Measurements from ENCODE around the gene ELAPOR2. TPM values are rescaled to one million over a fixed set of nuclear protein-coding genes. Genes with fewer than 3 reads are reported as not detected.
A peak's percentile ranks its signal among the peaks of the same experiment; 100 is the strongest.

The ELAPOR2 gene
- total and polyA plus RNA-seq, 9 of the 15 experiments (the other 6 are each of a cell fraction or from before 2014, with no cell fraction given), result 9.2 to 72.0 (median 35.0) TPM

DNA sequence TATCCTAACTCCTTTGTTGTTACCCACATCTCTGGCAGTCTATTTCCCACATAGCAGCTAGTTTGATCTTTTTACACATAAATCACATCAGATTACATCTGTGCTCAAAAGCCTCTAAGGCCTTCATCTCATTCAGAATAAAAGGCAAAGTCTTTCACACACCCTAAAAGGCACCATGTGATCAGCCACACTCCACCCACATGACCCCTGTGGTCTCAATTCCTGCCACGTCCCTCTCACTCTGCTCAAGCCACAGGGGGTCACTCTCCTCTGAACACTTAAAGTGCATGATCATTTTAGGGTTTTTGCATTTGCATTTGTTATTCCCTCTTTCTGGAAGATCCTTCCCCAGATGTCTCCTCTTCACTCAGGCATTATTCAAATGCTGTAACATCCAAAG is 30.8 kb downstream of the ELAPOR2 start (continued):
- TF ChIP-seq, protein P1, sequence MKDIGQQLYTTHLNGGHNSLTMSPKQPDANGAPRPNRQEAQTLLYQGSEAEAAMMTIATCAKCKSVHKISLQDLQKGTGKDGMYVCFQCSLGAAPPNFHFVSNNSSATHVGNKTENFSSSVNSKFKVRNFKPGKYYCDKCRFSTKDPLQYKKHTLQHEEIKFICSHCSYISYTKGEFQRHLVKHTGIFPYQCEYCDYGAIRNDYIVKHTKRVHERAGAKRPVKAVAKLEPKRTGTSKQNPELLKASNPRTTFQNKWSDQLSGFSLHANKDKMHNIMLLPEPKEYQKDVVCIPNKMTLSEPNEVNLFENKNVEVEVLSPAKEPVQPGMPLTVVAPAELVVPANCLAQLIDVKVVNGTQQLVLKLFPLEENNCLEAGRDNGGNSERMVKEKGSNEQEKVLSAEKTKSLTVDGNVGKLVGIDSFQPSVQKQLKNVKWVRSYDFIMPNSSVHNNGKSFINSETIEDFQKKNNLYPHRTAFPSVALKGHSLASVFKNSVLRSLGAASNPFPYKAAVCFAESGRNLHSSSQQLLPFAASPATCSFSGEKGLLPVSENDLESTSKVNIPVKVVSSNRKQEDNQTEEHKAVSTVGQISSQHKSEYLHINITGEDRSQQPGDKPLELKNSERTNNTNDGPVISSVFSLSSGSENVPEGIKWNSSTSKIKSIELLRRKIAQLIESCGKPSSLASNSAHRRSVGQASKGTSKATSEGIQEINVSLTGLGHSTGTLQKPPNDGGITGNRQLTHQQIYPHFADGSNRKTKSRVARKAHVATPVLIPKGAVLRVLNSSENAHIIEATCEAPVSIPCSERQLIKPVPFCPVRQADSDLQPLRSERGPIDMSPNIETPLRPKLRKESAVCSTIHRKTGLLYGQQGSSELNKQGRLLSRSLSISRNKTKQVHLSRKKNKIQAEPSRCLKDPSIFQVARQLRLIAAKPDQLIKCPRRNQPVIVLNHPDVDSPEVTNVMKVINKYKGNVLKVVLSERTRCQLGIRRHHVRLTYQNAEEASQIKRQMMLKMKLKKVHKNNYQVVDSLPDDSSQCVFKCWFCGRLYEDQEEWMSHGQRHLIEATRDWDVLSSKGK (CRISPR knock-in tag; IDR thresholded peaks at IDR 0.05), result no peak
- TF ChIP-seq, protein P2, sequence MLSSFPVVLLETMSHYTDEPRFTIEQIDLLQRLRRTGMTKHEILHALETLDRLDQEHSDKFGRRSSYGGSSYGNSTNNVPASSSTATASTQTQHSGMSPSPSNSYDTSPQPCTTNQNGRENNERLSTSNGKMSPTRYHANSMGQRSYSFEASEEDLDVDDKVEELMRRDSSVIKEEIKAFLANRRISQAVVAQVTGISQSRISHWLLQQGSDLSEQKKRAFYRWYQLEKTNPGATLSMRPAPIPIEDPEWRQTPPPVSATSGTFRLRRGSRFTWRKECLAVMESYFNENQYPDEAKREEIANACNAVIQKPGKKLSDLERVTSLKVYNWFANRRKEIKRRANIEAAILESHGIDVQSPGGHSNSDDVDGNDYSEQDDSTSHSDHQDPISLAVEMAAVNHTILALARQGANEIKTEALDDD (IDR thresholded peaks at IDR 0.05), result no peak
- TF ChIP-seq ZNF707 (CRISPR knock-in tag; conservative IDR thresholded peaks at IDR 0.05) (no peak), TCF7L2 (IDR thresholded peaks at IDR 0.05; ENCODE audit: low read depth, low read length) (no peak), MYNN (IDR thresholded peaks at IDR 0.05) (no peak), MYNN (CRISPR knock-in tag; IDR thresholded peaks at IDR 0.05) (no peak), SNRNP70 (optimal IDR thresholded peaks at IDR 0.05; ENCODE audit: low read depth, low read length) (no peak), YY1 (IDR thresholded peaks at IDR 0.05; ENCODE audit: borderline replicate concordance in 1 of 3, control insufficient read depth in 1 of 3, extremely low read depth in 1 of 3, insufficient read depth in 3 of 3, insufficient read length in 1 of 3, insufficient replicate concordance in 2 of 3, low read depth in 1 of 3, low read length in 2 of 3) (no peak), TARDBP (IDR thresholded peaks at IDR 0.05) (no peak), POLR3G (IDR thresholded peaks at IDR 0.05; ENCODE audit: extremely low read depth, insufficient read length, insufficient replicate concordance) (no peak), TAF1 (IDR thresholded peaks at IDR 0.05; ENCODE audit: control insufficient read depth, extremely low read depth, insufficient read depth, low read length, severe bottlenecking) (no peak), SREBF2 (CRISPR knock-in tag; IDR thresholded peaks at IDR 0.05) (no peak), CSDE1 (IDR thresholded peaks at IDR 0.05) (no peak), NFE2 (IDR thresholded peaks at IDR 0.05; ENCODE audit: low read depth) (peak; percentile 62)
- TF ChIP-seq, protein P3, sequence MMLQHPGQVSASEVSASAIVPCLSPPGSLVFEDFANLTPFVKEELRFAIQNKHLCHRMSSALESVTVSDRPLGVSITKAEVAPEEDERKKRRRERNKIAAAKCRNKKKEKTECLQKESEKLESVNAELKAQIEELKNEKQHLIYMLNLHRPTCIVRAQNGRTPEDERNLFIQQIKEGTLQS (IDR thresholded peaks at IDR 0.05), result no peak
- TF ChIP-seq, protein P3 (CRISPR knock-in tag; conservative IDR thresholded peaks at IDR 0.05), result no peak
- TF ChIP-seq, protein P4, sequence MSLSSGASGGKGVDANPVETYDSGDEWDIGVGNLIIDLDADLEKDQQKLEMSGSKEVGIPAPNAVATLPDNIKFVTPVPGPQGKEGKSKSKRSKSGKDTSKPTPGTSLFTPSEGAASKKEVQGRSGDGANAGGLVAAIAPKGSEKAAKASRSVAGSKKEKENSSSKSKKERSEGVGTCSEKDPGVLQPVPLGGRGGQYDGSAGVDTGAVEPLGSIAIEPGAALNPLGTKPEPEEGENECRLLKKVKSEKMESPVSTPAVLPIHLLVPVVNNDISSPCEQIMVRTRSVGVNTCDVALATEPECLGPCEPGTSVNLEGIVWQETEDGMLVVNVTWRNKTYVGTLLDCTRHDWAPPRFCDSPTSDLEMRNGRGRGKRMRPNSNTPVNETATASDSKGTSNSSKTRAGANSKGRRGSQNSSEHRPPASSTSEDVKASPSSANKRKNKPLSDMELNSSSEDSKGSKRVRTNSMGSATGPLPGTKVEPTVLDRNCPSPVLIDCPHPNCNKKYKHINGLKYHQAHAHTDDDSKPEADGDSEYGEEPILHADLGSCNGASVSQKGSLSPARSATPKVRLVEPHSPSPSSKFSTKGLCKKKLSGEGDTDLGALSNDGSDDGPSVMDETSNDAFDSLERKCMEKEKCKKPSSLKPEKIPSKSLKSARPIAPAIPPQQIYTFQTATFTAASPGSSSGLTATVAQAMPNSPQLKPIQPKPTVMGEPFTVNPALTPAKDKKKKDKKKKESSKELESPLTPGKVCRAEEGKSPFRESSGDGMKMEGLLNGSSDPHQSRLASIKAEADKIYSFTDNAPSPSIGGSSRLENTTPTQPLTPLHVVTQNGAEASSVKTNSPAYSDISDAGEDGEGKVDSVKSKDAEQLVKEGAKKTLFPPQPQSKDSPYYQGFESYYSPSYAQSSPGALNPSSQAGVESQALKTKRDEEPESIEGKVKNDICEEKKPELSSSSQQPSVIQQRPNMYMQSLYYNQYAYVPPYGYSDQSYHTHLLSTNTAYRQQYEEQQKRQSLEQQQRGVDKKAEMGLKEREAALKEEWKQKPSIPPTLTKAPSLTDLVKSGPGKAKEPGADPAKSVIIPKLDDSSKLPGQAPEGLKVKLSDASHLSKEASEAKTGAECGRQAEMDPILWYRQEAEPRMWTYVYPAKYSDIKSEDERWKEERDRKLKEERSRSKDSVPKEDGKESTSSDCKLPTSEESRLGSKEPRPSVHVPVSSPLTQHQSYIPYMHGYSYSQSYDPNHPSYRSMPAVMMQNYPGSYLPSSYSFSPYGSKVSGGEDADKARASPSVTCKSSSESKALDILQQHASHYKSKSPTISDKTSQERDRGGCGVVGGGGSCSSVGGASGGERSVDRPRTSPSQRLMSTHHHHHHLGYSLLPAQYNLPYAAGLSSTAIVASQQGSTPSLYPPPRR (CRISPR knock-in tag; IDR thresholded peaks at IDR 0.05; ENCODE audit: borderline replicate concordance), result no peak

Data from K562 (cell line).